Progenitor cell of endocrine pancreas (in vitro differentiated cells): ENCODE data around the gene KPNB1. TPM values are rescaled to one million over a fixed set of nuclear protein-coding genes. Genes with fewer than 3 reads are reported as not detected.

Experiments used
- DNase-seq: peaks from one replicate; pipeline ENCODE4 v3.0.0; 2021; ENCODE audit warnings: low spot score; ENCODE audit not compliant: unreplicated experiment
- H3K27ac Mint-ChIP-seq: 2 replicates; pipeline ENCODE4 v1.8.0; 2021; ENCODE audit warnings: mild to moderate bottlenecking, moderate library complexity, mixed read lengths
- H3K27me3 Mint-ChIP-seq: 2 replicates; pipeline ENCODE4 v1.8.0; 2021; ENCODE audit warnings: mixed read lengths
- H3K36me3 Mint-ChIP-seq: 2 replicates; pipeline ENCODE4 v1.8.0; 2022; ENCODE audit warnings: mixed read lengths; ENCODE audit not compliant: insufficient read depth
- H3K4me1 Mint-ChIP-seq: 2 replicates; pipeline ENCODE4 v1.8.0; 2021; ENCODE audit warnings: low read depth, mixed read lengths
- H3K4me3 Mint-ChIP-seq: 2 replicates; pipeline ENCODE4 v1.8.0; 2021; ENCODE audit warnings: low read depth, mild to moderate bottlenecking, moderate library complexity, mixed read lengths
- H3K9me3 Mint-ChIP-seq: 2 replicates; pipeline ENCODE4 v1.8.0; 2021; ENCODE audit warnings: low read depth, mixed read lengths
- CTCF ChIP-seq: fragments of 200-600 bp; sonication (generic); IDR thresholded peaks from one replicate; pipeline ENCODE4 v1.5.0; 2021; ENCODE audit warnings: antibody characterized with exemption, mild to moderate bottlenecking; ENCODE audit not compliant: unreplicated experiment
- total RNA-seq: library from RNA; stranded (reverse); gene quantifications from 2 replicates; pipeline ENCODE4 v1.2.1, GENCODE V29; 2021

Gene KPNB1
- total RNA-seq, 1 donor from 2014 or later, result 386 TPM

- Mint-ChIP-seq H3K27ac (no peak overlapping the region), H3K9me3 (no peaks in the 10 kb centered on the region), H3K4me3 (no peak overlapping the region), H3K36me3 (peaks cover 11% of the 10 kb centered on the region), H3K27me3 (peaks cover 19% of the 10 kb centered on the region), H3K4me1 (no peaks in the 10 kb centered on the region)
- DNase-seq, result no peak
- no peak for TF ChIP-seq CTCF
Observed at GRCh38 chr17:47707056-47707804, 57.5 kb downstream of the KPNB1 start.

GRCh38 chr17:47707884-47708283 lies 58.2 kb downstream of the KPNB1 start:
- no peak for DNase-seq
- H3K27ac Mint-ChIP-seq, result no peak overlapping the region
- H3K36me3 Mint-ChIP-seq, result peaks cover 11% of the 10 kb centered on the region
- H3K9me3 Mint-ChIP-seq, result no peaks in the 10 kb centered on the region
- H3K27me3 Mint-ChIP-seq, result peaks cover 23% of the 10 kb centered on the region
- no peaks in the 10 kb centered on the region for H3K4me1 Mint-ChIP-seq
- no peak overlapping the region for H3K4me3 Mint-ChIP-seq
- TF ChIP-seq CTCF, result no peak

GRCh38 chr17:47708312-47708863 lies 58.7 kb downstream of the KPNB1 start:
- Mint-ChIP-seq H3K4me1 (no peaks in the 10 kb centered on the region), H3K27ac (no peak overlapping the region), H3K4me3 (no peak overlapping the region), H3K27me3 (peaks cover 28% of the 10 kb centered on the region), H3K9me3 (no peaks in the 10 kb centered on the region), H3K36me3 (peaks cover 11% of the 10 kb centered on the region)
- no peak for TF ChIP-seq CTCF
- no peak for DNase-seq

- no peak overlapping the region for H3K4me3 Mint-ChIP-seq
- H3K9me3 Mint-ChIP-seq, result no peaks in the 10 kb centered on the region
- no peak for TF ChIP-seq CTCF
- H3K27ac Mint-ChIP-seq, result no peak overlapping the region
- H3K27me3 Mint-ChIP-seq, result peaks cover 35% of the 10 kb centered on the region
- DNase-seq, result no peak
- H3K36me3 Mint-ChIP-seq, result peaks cover 10% of the 10 kb centered on the region
- no peaks in the 10 kb centered on the region for H3K4me1 Mint-ChIP-seq
Observed at GRCh38 chr17:47708864-47709541, 59.3 kb downstream of the KPNB1 start.

GRCh38 chr17:47709594-47709993 lies 59.9 kb downstream of the KPNB1 start:
- Mint-ChIP-seq H3K9me3 (no peaks in the 10 kb centered on the region), H3K27ac (no peak overlapping the region), H3K4me3 (no peak overlapping the region), H3K36me3 (peaks cover 8% of the 10 kb centered on the region), H3K27me3 (peaks cover 39% of the 10 kb centered on the region), H3K4me1 (no peaks in the 10 kb centered on the region)
- no peak for TF ChIP-seq CTCF
- DNase-seq, result no peak
